ENCODE data around the gene STT3B. TPM values are rescaled to one million over a fixed set of nuclear protein-coding genes. Genes with fewer than 3 reads are reported as not detected.

Gene STT3B
- polyA plus RNA-seq, 12 donors = 95.1 to 129 (median 114) TPM; not detected in 1

GRCh38 chr3:31546725-31547124, 14.0 kb downstream of the STT3B start:
- no peak for DNase-seq

GRCh38 chr3:31550452-31551251, 17.9 kb downstream of the STT3B start:
- DNase-seq = no peak

GRCh38 chr3:31551646-31552045, 18.9 kb downstream of the STT3B start:
- DNase-seq = no peak

- DNase-seq = no peak
Observed at GRCh38 chr3:31552103-31552502, 19.4 kb downstream of the STT3B start.

- no peak for DNase-seq
Observed at GRCh38 chr3:31553258-31553657, 20.5 kb downstream of the STT3B start.

DNA sequence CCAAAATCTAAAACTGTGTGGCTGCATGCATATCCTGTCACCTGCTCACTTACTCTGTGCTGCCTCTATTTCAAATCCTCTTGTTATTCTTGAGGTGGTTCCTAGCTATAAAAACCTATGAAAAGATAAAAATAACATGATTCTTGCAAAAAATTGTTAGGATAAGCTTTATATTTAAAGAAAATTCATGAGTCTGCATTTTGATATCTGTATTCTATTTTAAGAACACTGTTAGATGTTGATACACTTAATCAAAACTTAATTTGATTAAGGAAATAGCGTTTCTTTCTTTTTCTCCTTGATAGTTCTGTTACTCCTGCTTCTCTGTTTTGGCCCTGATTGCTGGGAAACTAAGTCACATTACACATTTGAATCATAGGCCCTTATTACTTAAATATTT, 22.5 kb downstream of the STT3B start:
- DNase-seq = no peak

DNA sequence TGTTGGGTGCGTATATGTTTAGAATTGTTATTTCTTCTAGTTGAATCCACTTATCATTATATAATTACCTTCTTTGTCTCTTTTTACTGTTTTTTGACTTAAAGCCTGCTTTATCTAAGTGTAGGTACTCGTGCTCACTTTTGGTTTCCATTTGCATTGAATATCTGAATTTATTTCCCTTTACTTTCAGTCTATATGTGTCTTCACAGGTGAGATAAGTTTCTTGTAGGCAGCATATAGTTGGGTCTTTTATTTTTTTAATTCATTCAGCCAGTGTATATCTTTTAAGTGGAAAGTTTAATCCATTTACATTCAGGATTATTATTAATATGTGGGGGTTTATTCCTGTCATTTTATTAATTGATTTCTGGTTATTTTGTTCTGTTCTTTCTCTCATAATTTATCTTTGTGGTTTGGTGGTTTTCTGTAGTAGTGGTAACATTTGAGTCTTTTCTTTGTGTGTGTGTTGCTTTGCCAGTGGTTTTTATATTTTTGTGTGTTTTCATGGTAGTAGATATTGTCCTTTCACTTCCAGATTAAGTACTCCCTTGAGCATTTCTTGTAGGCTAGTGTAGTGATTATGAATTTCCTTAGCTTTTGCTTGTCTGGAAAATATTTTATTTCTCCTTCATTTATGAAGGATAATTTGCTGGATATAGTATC, 27.3 kb downstream of the STT3B start:
- no peak for DNase-seq

GRCh38 chr3:31561891-31562290, 29.2 kb downstream of the STT3B start:
- no peak for DNase-seq

DNA sequence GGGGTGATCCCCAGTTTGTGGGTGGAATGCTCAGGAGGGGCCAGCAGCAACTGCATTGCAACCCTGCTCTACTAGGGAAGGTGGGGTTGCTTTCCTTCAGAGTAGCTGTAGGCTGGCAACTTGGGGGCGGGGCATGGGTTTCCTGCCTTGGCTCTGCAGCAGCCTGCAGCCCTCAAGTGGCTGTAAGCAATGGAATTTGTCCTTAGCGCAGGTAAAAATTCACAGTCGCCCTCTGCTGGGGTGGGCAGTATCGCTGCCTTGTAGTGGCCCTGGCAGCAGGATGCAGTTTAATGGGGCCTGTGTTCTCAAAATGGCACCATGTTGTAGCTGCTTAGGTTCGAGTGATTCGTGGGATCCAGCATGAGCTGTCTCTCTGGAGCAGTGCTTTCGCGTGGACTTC, 29.8 kb downstream of the STT3B start:
- no peak for DNase-seq

GRCh38 chr3:31565288-31565687, 32.6 kb downstream of the STT3B start:
- DNase-seq = no peak

- no peak for DNase-seq
Observed at GRCh38 chr3:31567036-31567435, 34.3 kb downstream of the STT3B start.

- DNase-seq = no peak
Observed at GRCh38 chr3:31568649-31569048, 35.9 kb downstream of the STT3B start.

GRCh38 chr3:31571325-31571724, 38.6 kb downstream of the STT3B start:
- DNase-seq = no peak

GRCh38 chr3:31572236-31573004, 39.7 kb downstream of the STT3B start:
- no peak for DNase-seq

GRCh38 chr3:31573036-31573779, 40.5 kb downstream of the STT3B start:
- DNase-seq = no peak

GRCh38 chr3:31575448-31575847, 42.7 kb downstream of the STT3B start:
- DNase-seq = no peak

GRCh38 chr3:31576521-31576920, 43.8 kb downstream of the STT3B start:
- DNase-seq = no peak

GRCh38 chr3:31577232-31577631, 44.5 kb downstream of the STT3B start:
- DNase-seq = no peak

DNA sequence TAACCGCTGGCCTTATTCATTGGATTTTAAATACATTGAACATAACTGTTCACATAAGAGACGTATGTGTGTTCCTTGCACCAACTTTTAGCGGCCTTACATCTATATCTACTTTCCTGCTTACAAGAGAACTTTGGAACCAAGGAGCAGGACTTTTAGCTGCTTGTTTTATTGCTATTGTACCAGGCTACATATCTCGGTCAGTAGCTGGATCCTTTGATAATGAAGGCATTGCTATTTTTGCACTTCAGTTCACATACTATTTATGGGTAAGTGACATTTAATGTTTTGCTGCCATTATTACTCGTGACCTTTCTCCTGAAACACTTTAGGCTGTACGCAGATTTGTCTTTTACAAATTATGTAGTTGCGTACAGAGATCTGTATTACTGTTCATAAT, 47.1 kb downstream of the STT3B start:
- no peak for DNase-seq

- no peak for DNase-seq
Observed at GRCh38 chr3:31580645-31581044, 47.9 kb downstream of the STT3B start.

- DNase-seq = no peak
Observed at GRCh38 chr3:31581660-31582059, 48.9 kb downstream of the STT3B start.

GRCh38 chr3:31589228-31589627, 56.5 kb downstream of the STT3B start:
- no peak for DNase-seq

Measured in muscle of arm (tissue), 12 donors.